Forelimb muscle (tissue), 1 donor: ENCODE results near the gene TMEM52. TPM values are rescaled to one million over a fixed set of nuclear protein-coding genes. Genes with fewer than 3 reads are reported as not detected.
"Not testable (repeated sequence)": the region's sequence is repeated elsewhere in the genome, so short reads cannot be mapped to it uniquely, and the experiment has no call there.

Experiments
- DNase-seq: peaks from one replicate; pipeline ENCODE4 v3.0.0-alpha.2; 2013; ENCODE audit warnings: low read depth
- polyA plus RNA-seq: library from polyadenylated mRNA; unstranded; fragments of 120-200 nt; gene quantifications from one replicate; pipeline ENCODE4 v1.2.1, GENCODE V29; 2013; ENCODE audit not compliant: insufficient read length

The TMEM52 gene
- polyA plus RNA-seq, 1 donor, result 91.6 TPM

GRCh38 chr1:1894354-1895059 is 24.6 kb downstream of the TMEM52 start:
- no peak for DNase-seq

- DNase-seq, result no peak
Observed at GRCh38 chr1:1893997-1894353, 25.1 kb downstream of the TMEM52 start.

GRCh38 chr1:1893291-1893985 is 25.6 kb downstream of the TMEM52 start:
- DNase-seq, result no peak

GRCh38 chr1:1892763-1893120 is 26.3 kb downstream of the TMEM52 start:
- DNase-seq, result no peak

- no peak for DNase-seq
Observed at GRCh38 chr1:1892079-1892762, 26.9 kb downstream of the TMEM52 start.

- no peak for DNase-seq
Observed at GRCh38 chr1:1891349-1892078, 27.6 kb downstream of the TMEM52 start.

- DNase-seq, result peak; percentile 92
Observed at GRCh38 chr1:1890506-1891348, 28.4 kb downstream of the TMEM52 start, which contains the start of gene GNB1. Gene GNB1, minus strand, starts transcription at chr1:1891087. Its CDS starts 65,634 bp downstream, at chr1:1825453.

GRCh38 chr1:1889847-1890505 is 29.1 kb downstream of the TMEM52 start:
- no peak for DNase-seq

GRCh38 chr1:1889090-1889750 is 29.9 kb downstream of the TMEM52 start:
- DNase-seq, result no peak

- not testable (repeated sequence) for DNase-seq
Observed at GRCh38 chr1:1883890-1884289, 35.2 kb downstream of the TMEM52 start.

GRCh38 chr1:1883092-1883873 is 35.8 kb downstream of the TMEM52 start:
- DNase-seq, result no peak

- DNase-seq, result no peak
Observed at GRCh38 chr1:1881727-1882126, 37.4 kb downstream of the TMEM52 start.

- DNase-seq, result no peak
Observed at GRCh38 chr1:1880617-1881312, 38.3 kb downstream of the TMEM52 start.

- DNase-seq, result no peak
Observed at GRCh38 chr1:1879942-1880341, 39.1 kb downstream of the TMEM52 start.

GRCh38 chr1:1877865-1878436 is 41.1 kb downstream of the TMEM52 start:
- no peak for DNase-seq

GRCh38 chr1:1876335-1876930 is 42.6 kb downstream of the TMEM52 start:
- DNase-seq, result no peak

- DNase-seq, result no peak
Observed at GRCh38 chr1:1875932-1876331, 43.1 kb downstream of the TMEM52 start.

GRCh38 chr1:1874901-1875300 is 44.2 kb downstream of the TMEM52 start:
- DNase-seq, result no peak
